GM19372 (cell line): ENCODE data around the gene MMP13.
A peak's percentile ranks its signal among the peaks of the same experiment; 100 is the strongest.

Experiments used
- ATAC-seq: cut with Tn5 transposase; IDR thresholded peaks from one replicate; pipeline ENCODE4 v1.9.1; 2021; ENCODE audit warnings: mild to moderate bottlenecking, low read depth, moderate library complexity; ENCODE audit not compliant: unreplicated experiment

Gene MMP13

GRCh38 chr11:102936864-102937509 is 18.5 kb downstream of the MMP13 start:
- no peak for ATAC-seq

DNA sequence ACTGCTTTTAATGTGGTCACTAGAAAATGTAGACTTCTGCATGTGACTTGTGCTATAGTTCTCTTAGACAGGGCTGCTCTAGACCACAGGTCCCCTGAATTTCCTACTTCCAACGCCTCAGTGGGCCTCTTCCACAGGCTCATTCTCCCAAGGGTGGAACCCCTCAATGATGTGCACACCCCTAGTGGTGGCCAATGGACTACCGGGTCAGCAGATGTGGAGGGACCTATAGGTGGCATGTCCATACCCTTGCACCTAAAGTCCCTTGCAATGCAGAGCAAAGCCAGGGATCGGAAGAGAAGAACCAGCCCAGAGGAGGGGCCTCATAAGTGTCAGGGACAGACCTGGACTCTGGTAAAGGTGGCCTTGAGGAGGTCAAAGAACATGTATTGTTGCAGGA is 20.0 kb downstream of the MMP13 start:
- no peak for ATAC-seq

- ATAC-seq: no peak
Measured at GRCh38 chr11:102934735-102935134, 20.8 kb downstream of the MMP13 start.

GRCh38 chr11:102933627-102934026 is 21.9 kb downstream of the MMP13 start:
- peak; percentile 55 for ATAC-seq

GRCh38 chr11:102932678-102933077 is 22.9 kb downstream of the MMP13 start:
- no peak for ATAC-seq

GRCh38 chr11:102930451-102930850 is 25.1 kb downstream of the MMP13 start:
- no peak for ATAC-seq

- ATAC-seq: no peak
Measured at GRCh38 chr11:102929972-102930371, 25.6 kb downstream of the MMP13 start.

- ATAC-seq: no peak
Measured at GRCh38 chr11:102929166-102929565, 26.4 kb downstream of the MMP13 start.

- no peak for ATAC-seq
Measured at GRCh38 chr11:102928247-102928646, 27.3 kb downstream of the MMP13 start.

DNA sequence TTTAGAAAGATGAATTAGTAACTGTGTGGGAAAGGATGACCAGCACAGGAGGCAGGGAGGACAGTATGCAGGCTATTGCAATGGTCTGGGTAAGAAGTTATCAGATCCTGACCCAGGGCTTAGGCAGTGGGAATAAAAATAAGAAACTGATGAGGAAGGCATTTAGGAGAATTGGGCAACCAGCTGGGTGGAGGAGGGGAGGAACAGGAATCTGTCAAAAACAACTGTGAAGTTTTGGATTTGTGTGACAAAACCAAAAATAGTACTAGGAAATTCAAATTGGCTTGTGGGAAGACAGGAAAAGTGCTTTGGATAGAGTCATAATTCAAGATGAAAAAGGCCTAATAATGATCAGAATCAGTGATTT is 27.9 kb downstream of the MMP13 start:
- ATAC-seq: no peak

GRCh38 chr11:102926961-102927623 is 28.4 kb downstream of the MMP13 start:
- ATAC-seq: no peak

GRCh38 chr11:102926517-102926916 is 29.0 kb downstream of the MMP13 start:
- no peak for ATAC-seq

DNA sequence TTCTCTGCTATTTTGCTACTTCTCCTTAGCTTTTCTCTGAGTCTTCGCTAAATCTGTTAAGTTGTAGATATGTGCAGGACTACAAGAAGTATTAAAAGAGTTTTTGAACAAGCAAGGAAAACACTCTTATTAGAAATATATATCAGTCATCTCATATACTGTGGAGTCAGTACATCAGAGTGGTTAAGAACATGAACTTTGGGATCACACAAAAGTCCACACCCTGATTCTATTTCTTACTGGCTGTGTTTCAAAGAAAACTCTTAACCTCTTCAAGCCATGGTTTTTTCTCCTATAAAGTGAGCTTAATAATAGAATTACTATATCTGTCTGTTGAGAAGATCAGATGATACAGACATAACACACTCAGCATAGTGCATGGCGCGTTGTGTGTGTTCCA is 29.5 kb downstream of the MMP13 start:
- ATAC-seq: no peak

DNA sequence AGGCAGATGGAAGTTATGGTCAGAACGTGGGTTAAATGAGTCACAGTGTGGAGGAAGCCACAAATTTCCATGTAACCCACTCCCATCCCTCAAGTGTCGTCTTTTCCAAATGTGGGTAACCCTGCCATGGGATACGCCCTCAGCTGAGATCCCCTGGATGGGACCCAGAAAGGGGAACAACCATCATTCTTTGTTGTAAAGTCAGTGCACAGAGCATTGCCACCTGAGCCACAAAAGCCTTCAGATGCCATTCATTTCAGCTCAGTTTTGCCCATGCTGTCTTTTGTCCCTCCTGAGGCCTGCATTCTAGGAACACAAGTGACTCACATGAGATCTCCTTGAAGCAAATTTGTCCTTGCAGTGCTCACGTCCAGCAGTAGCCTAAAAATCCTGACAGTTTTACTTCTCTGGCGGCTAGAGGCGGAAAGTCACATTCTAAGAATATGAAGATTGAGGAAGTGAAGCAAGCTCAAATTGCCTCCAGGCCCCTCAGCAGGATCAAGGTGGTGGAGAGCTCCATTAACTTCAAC is 30.6 kb downstream of the MMP13 start:
- no peak for ATAC-seq

- ATAC-seq: no peak
Measured at GRCh38 chr11:102921587-102922220, 33.8 kb downstream of the MMP13 start.

DNA sequence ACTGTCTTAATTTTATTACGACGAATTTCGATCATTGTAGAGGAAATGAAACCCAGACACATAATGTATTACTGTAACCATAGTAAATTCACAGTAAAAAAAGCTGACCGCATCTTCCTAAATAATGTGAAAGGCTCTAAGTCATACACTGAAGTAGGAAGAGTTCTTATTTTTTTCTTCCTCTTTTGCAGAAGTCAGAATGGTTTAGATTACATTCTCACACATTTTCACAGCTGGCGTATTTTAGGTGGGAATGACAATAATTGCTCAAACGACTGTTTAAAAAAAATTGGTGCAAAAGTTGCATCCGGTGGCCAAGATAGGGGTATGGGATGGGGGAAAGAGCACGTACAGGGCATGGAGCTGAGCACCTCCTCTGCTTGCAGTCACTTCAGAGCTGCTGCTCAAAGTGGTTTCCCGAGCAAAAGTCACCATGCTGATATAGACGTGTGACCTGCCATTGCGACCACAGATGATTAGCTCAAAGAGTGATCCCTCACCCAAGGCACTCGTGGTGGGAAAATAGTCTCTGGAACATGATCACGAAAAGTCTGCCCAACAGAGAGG is 35.3 kb downstream of the MMP13 start:
- ATAC-seq: peak; percentile 94

- no peak for ATAC-seq
Measured at GRCh38 chr11:102915044-102915375, 40.5 kb downstream of the MMP13 start.

DNA sequence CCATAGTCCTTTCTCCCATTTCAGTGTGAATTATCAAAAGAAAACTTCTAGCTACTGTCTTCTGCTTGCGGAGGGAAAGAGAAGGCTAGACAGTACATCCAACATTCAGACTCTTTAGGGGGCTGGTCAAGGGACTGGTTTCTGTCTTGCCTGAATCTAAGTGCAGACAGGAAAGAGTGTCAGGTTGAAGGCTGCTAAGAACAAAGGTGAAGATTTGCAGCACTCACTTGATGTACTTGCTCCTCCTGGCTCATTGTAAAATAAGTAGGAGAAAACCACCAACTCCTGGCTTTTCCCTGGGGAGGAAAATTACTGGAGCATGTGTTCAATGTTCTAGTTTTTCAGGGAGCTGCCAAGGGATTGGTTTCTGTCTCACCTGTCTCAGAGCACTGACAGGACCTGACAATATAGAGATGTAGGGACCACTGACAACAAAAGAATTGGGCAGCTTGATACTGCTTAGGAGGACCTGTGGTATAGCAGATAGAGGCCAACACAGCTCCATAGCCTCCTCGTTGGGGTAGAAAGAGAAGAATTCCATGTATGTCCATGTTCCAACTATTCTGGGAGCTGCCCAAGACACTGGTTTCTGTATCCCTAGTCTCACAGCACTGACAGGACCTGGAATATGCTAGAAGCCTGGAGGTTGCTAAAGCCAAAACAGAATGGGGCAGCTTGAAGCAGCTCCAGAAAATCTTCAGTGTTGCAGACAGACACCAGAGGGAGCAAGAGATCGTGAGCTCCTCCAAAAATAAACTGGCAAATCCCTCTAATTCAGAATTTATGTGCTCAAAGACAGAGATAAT is 41.1 kb downstream of the MMP13 start:
- peak; percentile 61 for ATAC-seq

- ATAC-seq: no peak
Measured at GRCh38 chr11:102912482-102912830, 43.1 kb downstream of the MMP13 start.

- ATAC-seq: no peak
Measured at GRCh38 chr11:102911758-102912481, 43.6 kb downstream of the MMP13 start.
